Progenitor cell of endocrine pancreas (in vitro differentiated cells): Measurements from ENCODE around the gene C1QTNF3. TPM values are rescaled to one million over a fixed set of nuclear protein-coding genes. Genes with fewer than 3 reads are reported as not detected.

Source experiments
- DNase-seq: peaks from one replicate; pipeline ENCODE4 v3.0.0; 2021; ENCODE audit warnings: low spot score; ENCODE audit not compliant: unreplicated experiment
- H3K27ac Mint-ChIP-seq: 2 replicates; pipeline ENCODE4 v1.8.0; 2021; ENCODE audit warnings: mild to moderate bottlenecking, moderate library complexity, mixed read lengths
- H3K27me3 Mint-ChIP-seq: 2 replicates; pipeline ENCODE4 v1.8.0; 2021; ENCODE audit warnings: mixed read lengths
- H3K36me3 Mint-ChIP-seq: 2 replicates; pipeline ENCODE4 v1.8.0; 2022; ENCODE audit warnings: mixed read lengths; ENCODE audit not compliant: insufficient read depth
- H3K4me1 Mint-ChIP-seq: 2 replicates; pipeline ENCODE4 v1.8.0; 2021; ENCODE audit warnings: low read depth, mixed read lengths
- H3K4me3 Mint-ChIP-seq: 2 replicates; pipeline ENCODE4 v1.8.0; 2021; ENCODE audit warnings: low read depth, mild to moderate bottlenecking, moderate library complexity, mixed read lengths
- H3K9me3 Mint-ChIP-seq: 2 replicates; pipeline ENCODE4 v1.8.0; 2021; ENCODE audit warnings: low read depth, mixed read lengths
- total RNA-seq: library from RNA; stranded (reverse); gene quantifications from 2 replicates; pipeline ENCODE4 v1.2.1, GENCODE V29; 2021
- TF ChIP-seq, protein P1 (sequence below): fragments of 200-600 bp; sonication (generic); IDR thresholded peaks from one replicate; pipeline ENCODE4 v1.5.0; 2021; ENCODE audit warnings: antibody characterized with exemption, mild to moderate bottlenecking; ENCODE audit not compliant: unreplicated experiment

The C1QTNF3 gene
- total RNA-seq, 1 donor from 2014 or later: 9.6 TPM

DNA sequence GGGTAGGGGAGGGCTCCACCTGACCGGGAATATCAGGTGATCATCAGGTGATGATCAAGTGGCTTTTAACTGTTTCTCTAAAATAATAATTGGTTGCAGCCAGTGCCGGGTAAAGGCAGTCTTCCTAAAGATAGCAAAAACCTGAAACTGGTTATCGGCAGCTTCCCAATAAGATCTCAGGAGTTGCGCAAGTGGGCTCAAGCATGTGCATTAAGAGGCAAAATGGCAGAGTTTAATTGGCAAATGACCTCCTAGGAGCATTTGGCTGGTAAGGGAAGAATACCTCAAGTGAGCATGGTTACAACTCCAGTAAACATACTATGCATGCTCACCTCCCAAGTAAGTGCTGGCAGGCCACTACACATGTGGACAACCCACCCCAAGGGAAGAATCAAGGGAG, 4.2 kb downstream of the C1QTNF3 start:
- H3K4me3 Mint-ChIP-seq: no peak overlapping the region
- DNase-seq: no peak
- no peaks in the 10 kb centered on the region for H3K27me3 Mint-ChIP-seq
- H3K9me3 Mint-ChIP-seq: no peaks in the 10 kb centered on the region
- peaks cover 15% of the 10 kb centered on the region for H3K36me3 Mint-ChIP-seq
- H3K27ac Mint-ChIP-seq: no peak overlapping the region
- TF ChIP-seq, protein P1, sequence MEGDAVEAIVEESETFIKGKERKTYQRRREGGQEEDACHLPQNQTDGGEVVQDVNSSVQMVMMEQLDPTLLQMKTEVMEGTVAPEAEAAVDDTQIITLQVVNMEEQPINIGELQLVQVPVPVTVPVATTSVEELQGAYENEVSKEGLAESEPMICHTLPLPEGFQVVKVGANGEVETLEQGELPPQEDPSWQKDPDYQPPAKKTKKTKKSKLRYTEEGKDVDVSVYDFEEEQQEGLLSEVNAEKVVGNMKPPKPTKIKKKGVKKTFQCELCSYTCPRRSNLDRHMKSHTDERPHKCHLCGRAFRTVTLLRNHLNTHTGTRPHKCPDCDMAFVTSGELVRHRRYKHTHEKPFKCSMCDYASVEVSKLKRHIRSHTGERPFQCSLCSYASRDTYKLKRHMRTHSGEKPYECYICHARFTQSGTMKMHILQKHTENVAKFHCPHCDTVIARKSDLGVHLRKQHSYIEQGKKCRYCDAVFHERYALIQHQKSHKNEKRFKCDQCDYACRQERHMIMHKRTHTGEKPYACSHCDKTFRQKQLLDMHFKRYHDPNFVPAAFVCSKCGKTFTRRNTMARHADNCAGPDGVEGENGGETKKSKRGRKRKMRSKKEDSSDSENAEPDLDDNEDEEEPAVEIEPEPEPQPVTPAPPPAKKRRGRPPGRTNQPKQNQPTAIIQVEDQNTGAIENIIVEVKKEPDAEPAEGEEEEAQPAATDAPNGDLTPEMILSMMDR: no peak
- peaks cover 1% of the 10 kb centered on the region for H3K4me1 Mint-ChIP-seq

DNA sequence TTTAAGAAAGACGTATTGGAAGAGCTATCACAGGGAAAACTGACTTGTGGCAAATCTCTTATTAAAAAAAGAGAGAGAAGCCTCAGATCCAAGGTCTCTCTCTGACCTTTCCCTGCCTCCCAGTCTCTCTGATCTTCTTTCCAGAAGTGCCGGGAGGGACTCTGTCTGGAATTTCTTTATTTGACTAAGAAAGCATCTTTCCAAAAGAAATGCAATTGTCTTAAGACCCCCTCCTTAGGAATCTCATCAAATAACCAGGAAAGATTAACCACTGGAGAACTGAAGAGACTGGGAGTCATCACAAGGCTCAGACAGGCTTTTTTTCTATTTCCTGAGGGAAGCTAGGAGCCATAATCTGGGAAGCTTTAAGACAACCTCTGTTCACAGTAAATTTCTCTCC, 4.6 kb downstream of the C1QTNF3 start:
- TF ChIP-seq, protein P1: no peak
- peaks cover 1% of the 10 kb centered on the region for H3K4me1 Mint-ChIP-seq
- H3K36me3 Mint-ChIP-seq: peaks cover 16% of the 10 kb centered on the region
- H3K27ac Mint-ChIP-seq: no peak overlapping the region
- no peak for DNase-seq
- H3K27me3 Mint-ChIP-seq: no peaks in the 10 kb centered on the region
- H3K4me3 Mint-ChIP-seq: no peak overlapping the region
- H3K9me3 Mint-ChIP-seq: no peaks in the 10 kb centered on the region

DNA sequence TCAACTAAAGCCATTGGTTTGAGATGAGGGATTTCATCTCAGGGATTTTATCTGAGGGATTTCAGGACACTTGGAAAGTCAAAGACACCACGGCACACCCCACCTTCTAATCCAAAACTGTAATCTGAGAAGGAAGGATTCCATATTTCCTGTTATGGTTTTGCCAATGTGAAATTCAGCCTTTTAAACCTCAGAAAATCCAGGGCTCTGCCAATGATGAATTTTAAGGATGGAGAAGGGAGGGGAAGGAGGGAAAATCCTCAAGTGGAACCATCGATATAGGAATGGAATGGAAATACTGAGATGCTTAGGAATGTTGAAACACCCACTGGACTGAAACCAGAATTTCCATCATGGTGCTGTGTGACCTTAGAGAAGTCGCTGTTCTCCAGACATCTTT, 5.3 kb downstream of the C1QTNF3 start:
- peaks cover 1% of the 10 kb centered on the region for H3K4me1 Mint-ChIP-seq

DNA sequence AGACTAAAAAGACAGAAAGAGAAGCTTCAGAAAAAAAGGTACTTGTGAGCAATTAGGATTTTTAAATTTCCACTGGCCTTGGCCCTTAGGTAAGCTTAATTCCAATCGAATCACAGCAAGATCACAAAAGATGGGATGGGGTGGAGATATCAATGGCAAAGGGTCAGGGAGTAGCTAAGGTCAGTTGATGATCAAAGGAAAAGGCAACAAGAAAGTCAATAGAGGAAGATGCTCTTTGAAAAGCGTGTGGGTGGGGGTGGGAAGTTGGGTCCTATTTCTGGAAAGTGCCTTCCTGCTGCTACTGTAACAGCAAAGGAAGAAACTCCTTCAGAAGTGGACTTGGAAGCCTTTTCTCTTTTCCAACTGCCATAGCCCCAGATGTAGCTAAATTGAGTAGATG, 7.3 kb downstream of the C1QTNF3 start:
- TF ChIP-seq, protein P1: no peak
- Mint-ChIP-seq H3K36me3 (peaks cover 23% of the 10 kb centered on the region), H3K27me3 (no peaks in the 10 kb centered on the region), H3K4me3 (no peak overlapping the region), H3K9me3 (no peaks in the 10 kb centered on the region), H3K27ac (no peak overlapping the region), H3K4me1 (peaks cover 1% of the 10 kb centered on the region)
- no peak for DNase-seq

More for the DNA sequence above, 5.3 kb downstream of the C1QTNF3 start:
- H3K4me3 Mint-ChIP-seq: no peak overlapping the region
- H3K36me3 Mint-ChIP-seq: peaks cover 20% of the 10 kb centered on the region
- no peak for DNase-seq
- no peaks in the 10 kb centered on the region for H3K27me3 Mint-ChIP-seq
- H3K27ac Mint-ChIP-seq: no peak overlapping the region
- H3K9me3 Mint-ChIP-seq: no peaks in the 10 kb centered on the region
- TF ChIP-seq, protein P1: no peak

DNA sequence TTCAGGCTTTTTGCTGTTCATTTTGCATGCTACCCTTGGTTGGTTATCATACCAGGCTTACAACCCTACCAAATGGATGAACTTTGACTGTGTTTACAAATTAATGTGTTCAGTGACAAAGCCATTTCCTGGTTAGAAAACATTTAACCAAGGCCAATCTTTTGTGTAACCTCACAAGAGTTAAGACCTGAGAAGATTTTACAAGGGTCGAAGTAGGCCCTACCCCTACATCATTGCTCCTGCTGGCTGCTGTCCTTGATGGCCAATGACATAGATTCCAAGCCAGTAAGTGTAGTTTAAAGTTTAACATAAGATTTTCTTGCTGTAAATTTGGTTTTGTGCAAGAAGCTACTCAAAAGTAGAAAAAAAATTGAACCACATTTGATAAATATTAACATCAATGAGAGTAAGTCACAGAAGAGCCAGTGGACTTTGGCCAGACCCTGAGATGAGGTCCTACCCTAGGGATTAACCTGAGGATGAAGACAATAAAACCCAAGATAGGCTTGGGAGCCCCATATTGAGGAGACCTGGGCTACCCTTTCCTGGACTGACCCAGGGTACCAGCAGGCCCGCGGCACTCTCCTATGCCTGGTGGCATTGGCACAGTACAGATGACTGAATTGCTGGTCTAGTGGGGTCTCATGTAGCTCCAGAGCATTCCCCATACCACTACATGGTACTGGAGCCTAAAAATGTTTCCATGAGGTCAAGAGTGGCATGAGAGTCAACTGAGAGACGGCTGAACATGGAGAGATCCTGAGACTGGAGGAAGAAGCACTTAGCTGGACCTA, 8.3 kb downstream of the C1QTNF3 start:
- DNase-seq: no peak
- Mint-ChIP-seq H3K9me3 (no peaks in the 10 kb centered on the region), H3K27me3 (no peaks in the 10 kb centered on the region), H3K4me3 (no peak overlapping the region), H3K27ac (no peak overlapping the region), H3K4me1 (peaks cover 1% of the 10 kb centered on the region), H3K36me3 (peaks cover 28% of the 10 kb centered on the region)
- TF ChIP-seq, protein P1: no peak
